ENCODE measurements around the gene UCP1. TPM values are rescaled to one million over a fixed set of nuclear protein-coding genes. Genes with fewer than 3 reads are reported as not detected.

UCP1 gene
- total and polyA plus RNA-seq, 7 experiments from 2014 or later = not detected

- no peaks in the 10 kb centered on the region for H3K4me1 ChIP-seq (ENCODE audit: control insufficient read depth in 2 of 2, insufficient read depth in 2 of 2, low read length in 2 of 2)
- no peak overlapping the region for H3K4me3 Mint-ChIP-seq
- no peak overlapping the region for H3K27ac ChIP-seq (ENCODE audit: low read depth, low read length)
- POLR2A ChIA-PET = no interaction called here
- no peak for DNase-seq
- CTCF ChIA-PET = no interaction called here
- H3K27me3 Mint-ChIP-seq = peaks cover 21 to 42% (median 34%) of the 10 kb centered on the region in 5 donors
- peaks cover 0 to 7% (median 0%) of the 10 kb centered on the region in 5 donors for H3K36me3 Mint-ChIP-seq
- peak; percentile 32 for ATAC-seq
- no peaks in the 10 kb centered on the region for H3K36me3 ChIP-seq (ENCODE audit: control insufficient read depth in 2 of 3, insufficient read depth in 3 of 3, low read length in 3 of 3)
- intact Hi-C loops (cut with micrococcal nuclease) = loop anchor here in 1 of 2 donors (10.0 kb wide), 1 partner anchor 260 kb away; no protein-coding TSS in a partner anchor
- H3K4me1 Mint-ChIP-seq = peaks cover 0 to 12% (median 5%) of the 10 kb centered on the region in 7 donors
- peaks cover 0 to 12% (median 7%) of the 10 kb centered on the region in 11 donors for H3K9me3 Mint-ChIP-seq
- no peak overlapping the region for H3K4me3 ChIP-seq (ENCODE audit: low read length)
- no peaks in the 10 kb centered on the region for H3K9me3 ChIP-seq (ENCODE audit: control insufficient read depth in 2 of 3, low read length in 3 of 3)
- no peak overlapping the region for H3K27ac Mint-ChIP-seq
- no peaks in the 10 kb centered on the region for H3K27me3 ChIP-seq (ENCODE audit: control insufficient read depth in 2 of 2, insufficient read depth in 2 of 2, low read length in 2 of 2)
Measured at GRCh38 chr4:140595065-140595464, 26.3 kb upstream of the UCP1 start.

- H3K27me3 ChIP-seq (ENCODE audit: control insufficient read depth in 2 of 2, insufficient read depth in 2 of 2, low read length in 2 of 2) = no peaks in the 10 kb centered on the region
- H3K9me3 ChIP-seq (ENCODE audit: control insufficient read depth in 2 of 3, low read length in 3 of 3) = no peaks in the 10 kb centered on the region
- no peak overlapping the region for H3K4me3 ChIP-seq (ENCODE audit: low read length)
- ATAC-seq = no peak
- no peak for DNase-seq
- ChIA-PET POLR2A (no interaction called here), CTCF (no interaction called here)
- H3K27ac ChIP-seq (ENCODE audit: low read depth, low read length) = no peak overlapping the region
- H3K36me3 ChIP-seq (ENCODE audit: control insufficient read depth in 2 of 3, insufficient read depth in 3 of 3, low read length in 3 of 3) = no peaks in the 10 kb centered on the region
- Mint-ChIP-seq H3K4me3 (no peak overlapping the region), H3K4me1 (no peaks in the 10 kb centered on the region), H3K36me3 (no peaks in the 10 kb centered on the region), H3K9me3 (no peaks in the 10 kb centered on the region), H3K27ac (no peak overlapping the region), H3K27me3 (peaks cover 5 to 23% (median 14%) of the 10 kb centered on the region in 5 donors)
- H3K4me1 ChIP-seq (ENCODE audit: control insufficient read depth in 2 of 2, insufficient read depth in 2 of 2, low read length in 2 of 2) = no peaks in the 10 kb centered on the region
- intact Hi-C loops (cut with micrococcal nuclease) = no loop called here
Measured at GRCh38 chr4:140584439-140584838, 15.7 kb upstream of the UCP1 start.

- no peak overlapping the region for H3K4me3 ChIP-seq (ENCODE audit: low read length)
- POLR2A ChIA-PET = no interaction called here
Measured at GRCh38 chr4:140581078-140581477, 12.3 kb upstream of the UCP1 start.

GRCh38 chr4:140579278-140579677 lies 10.5 kb upstream of the UCP1 start:
- Mint-ChIP-seq H3K27me3 (peaks cover 36 to 54% (median 51%) of the 10 kb centered on the region in 5 donors), H3K9me3 (peaks cover 0 to 5% (median 0%) of the 10 kb centered on the region in 11 donors), H3K4me3 (no peak overlapping the region), H3K4me1 (peaks cover 0 to 7% (median 0%) of the 10 kb centered on the region in 7 donors), H3K27ac (no peak overlapping the region), H3K36me3 (peaks cover 0 to 5% (median 0%) of the 10 kb centered on the region in 5 donors)
- no peak overlapping the region for H3K4me3 ChIP-seq (ENCODE audit: low read length)
- intact Hi-C loops (cut with micrococcal nuclease) = no loop called here
- DNase-seq (no peak), ATAC-seq (no peak)
- no peaks in the 10 kb centered on the region for H3K9me3 ChIP-seq (ENCODE audit: control insufficient read depth in 2 of 3, low read length in 3 of 3)
- no peak overlapping the region for H3K27ac ChIP-seq (ENCODE audit: low read depth, low read length)
- peaks cover 0 to 5% of the 10 kb centered on the region in 2 donors for H3K27me3 ChIP-seq (ENCODE audit: control insufficient read depth in 2 of 2, insufficient read depth in 2 of 2, low read length in 2 of 2)
- ChIA-PET CTCF (no interaction called here), POLR2A (no interaction called here)
- no peaks in the 10 kb centered on the region for H3K4me1 ChIP-seq (ENCODE audit: control insufficient read depth in 2 of 2, insufficient read depth in 2 of 2, low read length in 2 of 2)
- H3K36me3 ChIP-seq (ENCODE audit: control insufficient read depth in 2 of 3, insufficient read depth in 3 of 3, low read length in 3 of 3) = no peaks in the 10 kb centered on the region

More at GRCh38 chr4:140581078-140581477, 12.3 kb upstream of the UCP1 start:
- H3K9me3 ChIP-seq (ENCODE audit: control insufficient read depth in 2 of 3, low read length in 3 of 3) = no peaks in the 10 kb centered on the region
- intact Hi-C loops (cut with micrococcal nuclease) = no loop called here
- ATAC-seq = no peak
- peaks cover 0 to 5% (median 0%) of the 10 kb centered on the region in 5 donors for H3K36me3 Mint-ChIP-seq
- H3K27ac ChIP-seq (ENCODE audit: low read depth, low read length) = no peak overlapping the region
- peaks cover 30 to 44% (median 40%) of the 10 kb centered on the region in 5 donors for H3K27me3 Mint-ChIP-seq
- H3K9me3 Mint-ChIP-seq = peaks cover 0 to 5% (median 0%) of the 10 kb centered on the region in 11 donors
- peaks cover 0 to 5% of the 10 kb centered on the region in 2 donors for H3K27me3 ChIP-seq (ENCODE audit: control insufficient read depth in 2 of 2, insufficient read depth in 2 of 2, low read length in 2 of 2)
- no peaks in the 10 kb centered on the region for H3K4me1 ChIP-seq (ENCODE audit: control insufficient read depth in 2 of 2, insufficient read depth in 2 of 2, low read length in 2 of 2)
- DNase-seq = no peak
- H3K36me3 ChIP-seq (ENCODE audit: control insufficient read depth in 2 of 3, insufficient read depth in 3 of 3, low read length in 3 of 3) = no peaks in the 10 kb centered on the region
- H3K27ac Mint-ChIP-seq = no peak overlapping the region
- H3K4me3 Mint-ChIP-seq = no peak overlapping the region
- peaks cover 0 to 7% (median 0%) of the 10 kb centered on the region in 7 donors for H3K4me1 Mint-ChIP-seq
- CTCF ChIA-PET = no interaction called here

GRCh38 chr4:140575489-140575888 lies 6.7 kb upstream of the UCP1 start:
- ATAC-seq (no peak), DNase-seq (no peak)
- Histone ChIP-seq H3K36me3 (ENCODE audit: control insufficient read depth in 2 of 3, insufficient read depth in 3 of 3, low read length in 3 of 3) (no peaks in the 10 kb centered on the region), H3K4me3 (ENCODE audit: low read length) (no peak overlapping the region), H3K27ac (ENCODE audit: low read depth, low read length) (no peak overlapping the region), H3K9me3 (ENCODE audit: control insufficient read depth in 2 of 3, low read length in 3 of 3) (no peaks in the 10 kb centered on the region), H3K27me3 (ENCODE audit: control insufficient read depth in 2 of 2, insufficient read depth in 2 of 2, low read length in 2 of 2) (peaks cover 5 to 15% of the 10 kb centered on the region in 2 donors), H3K4me1 (ENCODE audit: control insufficient read depth in 2 of 2, insufficient read depth in 2 of 2, low read length in 2 of 2) (no peaks in the 10 kb centered on the region)
- ChIA-PET POLR2A (no interaction called here), CTCF (no interaction called here)
- intact Hi-C loops (cut with micrococcal nuclease) = no loop called here
- peaks cover 0 to 7% (median 0%) of the 10 kb centered on the region in 7 donors for H3K4me1 Mint-ChIP-seq
- H3K36me3 Mint-ChIP-seq = peaks cover 0 to 9% (median 0%) of the 10 kb centered on the region in 5 donors
- H3K27ac Mint-ChIP-seq = no peak overlapping the region
- peaks cover 0 to 20% (median 9%) of the 10 kb centered on the region in 11 donors for H3K9me3 Mint-ChIP-seq
- no peak overlapping the region for H3K4me3 Mint-ChIP-seq
- peaks cover 56 to 80% (median 74%) of the 10 kb centered on the region in 5 donors for H3K27me3 Mint-ChIP-seq

GRCh38 chr4:140571620-140572019 lies 2.9 kb upstream of the UCP1 start:
- peaks cover 38 to 75% (median 64%) of the 10 kb centered on the region in 5 donors for H3K27me3 Mint-ChIP-seq
- peak overlapping the region in 1 of 10 donors; percentile 8 for H3K4me3 Mint-ChIP-seq
- DNase-seq (no peak), ATAC-seq (no peak)
- no peak overlapping the region for H3K27ac Mint-ChIP-seq
- peaks cover 6 to 28% (median 17%) of the 10 kb centered on the region in 7 donors for H3K4me1 Mint-ChIP-seq
- peaks cover 5 to 21% of the 10 kb centered on the region in 2 donors for H3K27me3 ChIP-seq (ENCODE audit: control insufficient read depth in 2 of 2, insufficient read depth in 2 of 2, low read length in 2 of 2)
- no peak overlapping the region for H3K27ac ChIP-seq (ENCODE audit: low read depth, low read length)
- ChIA-PET CTCF (interaction anchor here (1.5 kb wide), 1 partner anchor 211 kb away, joined by 3 read pairs; no protein-coding TSS in a partner anchor), POLR2A (no interaction called here)
- peaks cover 0 to 13% (median 2%) of the 10 kb centered on the region in 5 donors for H3K36me3 Mint-ChIP-seq
- peaks cover 0 to 24% (median 11%) of the 10 kb centered on the region in 11 donors for H3K9me3 Mint-ChIP-seq
- H3K4me3 ChIP-seq (ENCODE audit: low read length) = no peak overlapping the region
- H3K4me1 ChIP-seq (ENCODE audit: control insufficient read depth in 2 of 2, insufficient read depth in 2 of 2, low read length in 2 of 2) = peaks cover 0 to 3% of the 10 kb centered on the region in 2 donors
- H3K36me3 ChIP-seq (ENCODE audit: control insufficient read depth in 2 of 3, insufficient read depth in 3 of 3, low read length in 3 of 3) = no peaks in the 10 kb centered on the region
- no peaks in the 10 kb centered on the region for H3K9me3 ChIP-seq (ENCODE audit: control insufficient read depth in 2 of 3, low read length in 3 of 3)
- intact Hi-C loops (cut with micrococcal nuclease) = no loop called here

- peak overlapping the region; percentile 65 to 91 (median 78) for H3K4me3 Mint-ChIP-seq
- Histone ChIP-seq H3K27me3 (ENCODE audit: control insufficient read depth in 2 of 2, insufficient read depth in 2 of 2, low read length in 2 of 2) (peaks cover 5 to 21% of the 10 kb centered on the region in 2 donors), H3K27ac (ENCODE audit: low read depth, low read length) (no peak overlapping the region), H3K36me3 (ENCODE audit: control insufficient read depth in 2 of 3, insufficient read depth in 3 of 3, low read length in 3 of 3) (no peaks in the 10 kb centered on the region), H3K4me1 (ENCODE audit: control insufficient read depth in 2 of 2, insufficient read depth in 2 of 2, low read length in 2 of 2) (peaks cover 0 to 3% of the 10 kb centered on the region in 2 donors), H3K9me3 (ENCODE audit: control insufficient read depth in 2 of 3, low read length in 3 of 3) (no peaks in the 10 kb centered on the region), H3K4me3 (ENCODE audit: low read length) (no peak overlapping the region)
- POLR2A ChIA-PET = interaction anchor here (0.7 kb wide), 1 partner anchor 1408 kb away, joined by 3 read pairs; no protein-coding TSS in a partner anchor
- intact Hi-C loops (cut with micrococcal nuclease) = no loop called here
- peaks cover 34 to 63% (median 51%) of the 10 kb centered on the region in 5 donors for H3K27me3 Mint-ChIP-seq
- H3K9me3 Mint-ChIP-seq = peaks cover 0 to 24% (median 11%) of the 10 kb centered on the region in 11 donors
- peaks cover 0 to 13% (median 2%) of the 10 kb centered on the region in 5 donors for H3K36me3 Mint-ChIP-seq
- H3K4me1 Mint-ChIP-seq = peaks cover 6 to 28% (median 17%) of the 10 kb centered on the region in 7 donors
- peak overlapping the region in 1 of 9 donors; percentile 59 for H3K27ac Mint-ChIP-seq
- DNase-seq (no peak), ATAC-seq (no peak)
- CTCF ChIA-PET = no interaction called here
Measured at GRCh38 chr4:140569307-140569638, 512 bp upstream of the UCP1 start.
